Activated CD4-positive, CD25-positive, alpha-beta regulatory T cell treated with anti-CD3 and anti-CD28 coated beads, Interleukin-2, amount 50 U/mL, for 16 hours (primary cell): ENCODE data around the gene SSNA1.

ENCODE experiments used
- DNase-seq: peaks from one replicate; pipeline ENCODE4 v3.0.0-alpha.2; 2020; ENCODE audit warnings: low read depth, low spot score

The SSNA1 gene

GRCh38 chr9:137167747-137168572, 20.5 kb upstream of the SSNA1 start:
- no peak for DNase-seq

- DNase-seq, result no peak
Observed at GRCh38 chr9:137168573-137168903, 19.9 kb upstream of the SSNA1 start.

GRCh38 chr9:137168904-137169856, 19.3 kb upstream of the SSNA1 start:
- DNase-seq, result no peak

- DNase-seq, result no peak
Observed at GRCh38 chr9:137169896-137170358, 18.5 kb upstream of the SSNA1 start, which contains the start of gene LRRC26. LRRC26 (minus strand) TSS chr9:137170051; CDS start chr9:137169943, 108 bp downstream.

GRCh38 chr9:137170486-137171148, 17.9 kb upstream of the SSNA1 start:
- DNase-seq, result no peak

- DNase-seq, result no peak
Observed at GRCh38 chr9:137171149-137171900, 17.2 kb upstream of the SSNA1 start.

GRCh38 chr9:137172901-137173795, 15.3 kb upstream of the SSNA1 start:
- no peak for DNase-seq

GRCh38 chr9:137173796-137174664, 14.4 kb upstream of the SSNA1 start:
- no peak for DNase-seq

GRCh38 chr9:137174722-137175293, 13.7 kb upstream of the SSNA1 start:
- no peak for DNase-seq

- no peak for DNase-seq
Observed at GRCh38 chr9:137175345-137175961, 13.0 kb upstream of the SSNA1 start.

GRCh38 chr9:137176302-137177182, 11.9 kb upstream of the SSNA1 start:
- no peak for DNase-seq

- no peak for DNase-seq
Observed at GRCh38 chr9:137178201-137178938, 10.1 kb upstream of the SSNA1 start.

- DNase-seq, result no peak
Observed at GRCh38 chr9:137178939-137179630, 9.4 kb upstream of the SSNA1 start.

GRCh38 chr9:137179761-137180160, 8.7 kb upstream of the SSNA1 start:
- no peak for DNase-seq

GRCh38 chr9:137180491-137180890, 8.0 kb upstream of the SSNA1 start:
- DNase-seq, result no peak

- DNase-seq, result no peak
Observed at GRCh38 chr9:137181680-137182079, 6.8 kb upstream of the SSNA1 start.
